ENCODE results near the gene BARX1.

GRCh38 chr9:93903886-93904648 lies 51.1 kb downstream of the BARX1 start:
- TF ChIP-seq CTCF (tag by site-specific recombination; IDR thresholded peaks at IDR 0.05) (no peak), ZNF501 (tag by site-specific recombination; IDR thresholded peaks at IDR 0.05) (no peak), ZBTB21 (tag by site-specific recombination; IDR thresholded peaks at IDR 0.05) (no peak), MYNN (tag by site-specific recombination; IDR thresholded peaks at IDR 0.05; ENCODE audit: borderline replicate concordance) (no peak), ZNF341 (tag by site-specific recombination; IDR thresholded peaks at IDR 0.05; ENCODE audit: low read depth) (no peak), REST (tag by site-specific recombination; IDR thresholded peaks at IDR 0.05) (no peak), SCRT2 (tag by site-specific recombination; IDR thresholded peaks at IDR 0.05) (no peak)
